ENCODE measurements around the gene CMSS1.

The CMSS1 gene

GRCh38 chr3:99842826-99843589, 25.3 kb downstream of the CMSS1 start:
- no peak overlapping the region for H3K4me3 ChIP-seq (ENCODE audit: low read depth, low read length)
- TF ChIP-seq, protein P1, sequence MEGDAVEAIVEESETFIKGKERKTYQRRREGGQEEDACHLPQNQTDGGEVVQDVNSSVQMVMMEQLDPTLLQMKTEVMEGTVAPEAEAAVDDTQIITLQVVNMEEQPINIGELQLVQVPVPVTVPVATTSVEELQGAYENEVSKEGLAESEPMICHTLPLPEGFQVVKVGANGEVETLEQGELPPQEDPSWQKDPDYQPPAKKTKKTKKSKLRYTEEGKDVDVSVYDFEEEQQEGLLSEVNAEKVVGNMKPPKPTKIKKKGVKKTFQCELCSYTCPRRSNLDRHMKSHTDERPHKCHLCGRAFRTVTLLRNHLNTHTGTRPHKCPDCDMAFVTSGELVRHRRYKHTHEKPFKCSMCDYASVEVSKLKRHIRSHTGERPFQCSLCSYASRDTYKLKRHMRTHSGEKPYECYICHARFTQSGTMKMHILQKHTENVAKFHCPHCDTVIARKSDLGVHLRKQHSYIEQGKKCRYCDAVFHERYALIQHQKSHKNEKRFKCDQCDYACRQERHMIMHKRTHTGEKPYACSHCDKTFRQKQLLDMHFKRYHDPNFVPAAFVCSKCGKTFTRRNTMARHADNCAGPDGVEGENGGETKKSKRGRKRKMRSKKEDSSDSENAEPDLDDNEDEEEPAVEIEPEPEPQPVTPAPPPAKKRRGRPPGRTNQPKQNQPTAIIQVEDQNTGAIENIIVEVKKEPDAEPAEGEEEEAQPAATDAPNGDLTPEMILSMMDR (IDR thresholded peaks at IDR 0.05; ENCODE audit: low read depth, low read length): peak; percentile 25; the same call in 1 of the 2 replicates

- TF ChIP-seq, protein P1 (IDR thresholded peaks at IDR 0.05; ENCODE audit: low read depth, low read length): no peak
- no peak overlapping the region for H3K4me3 ChIP-seq (ENCODE audit: low read depth, low read length)
These were observed 26.1 kb downstream of the CMSS1 start for GRCh38 chr3:99843590-99844258.

- no peak overlapping the region for H3K4me3 ChIP-seq (ENCODE audit: low read depth, low read length)
- TF ChIP-seq, protein P1 (IDR thresholded peaks at IDR 0.05; ENCODE audit: low read depth, low read length): no peak
These were observed 27.7 kb downstream of the CMSS1 start for GRCh38 chr3:99845331-99845730.

- TF ChIP-seq, protein P1 (IDR thresholded peaks at IDR 0.05; ENCODE audit: low read depth, low read length): no peak
- H3K4me3 ChIP-seq (ENCODE audit: low read depth, low read length): no peak overlapping the region
These were observed 28.3 kb downstream of the CMSS1 start for GRCh38 chr3:99845999-99846398.

DNA sequence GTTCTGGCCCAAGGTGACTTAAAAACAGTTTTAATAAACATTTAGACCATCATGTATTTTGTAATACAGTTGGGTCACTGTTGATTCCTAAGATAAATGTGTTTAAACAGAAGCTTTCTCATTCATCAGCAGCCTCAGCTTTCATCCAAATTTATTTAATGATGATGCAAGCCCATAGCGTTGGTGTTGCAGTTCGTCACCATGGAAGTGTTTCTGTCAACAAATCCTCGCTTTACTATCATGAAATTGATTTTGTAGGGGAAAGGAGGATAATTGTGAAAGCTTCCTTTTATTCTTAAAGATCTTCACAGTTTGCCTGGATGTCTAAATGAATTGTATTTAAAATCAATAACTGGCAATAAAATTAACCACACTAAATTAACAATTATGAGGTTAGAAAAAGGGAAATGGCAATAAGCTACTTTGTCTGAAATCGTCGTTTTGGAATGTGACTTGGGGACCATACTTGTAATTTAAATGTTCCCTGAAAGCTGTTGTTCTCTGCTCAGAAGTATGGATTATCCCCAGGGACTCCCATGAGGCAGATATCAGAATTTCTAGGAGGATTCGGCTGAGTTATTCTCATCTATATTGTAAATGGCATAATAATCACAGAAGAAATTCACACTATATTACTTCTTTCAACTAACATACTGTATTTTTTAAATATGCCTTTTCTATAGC, 29.0 kb downstream of the CMSS1 start:
- TF ChIP-seq, protein P1 (IDR thresholded peaks at IDR 0.05; ENCODE audit: low read depth, low read length): no peak

GRCh38 chr3:99848433-99848832, 30.8 kb downstream of the CMSS1 start:
- H3K4me3 ChIP-seq (ENCODE audit: low read depth, low read length): no peak overlapping the region
- TF ChIP-seq, protein P1 (IDR thresholded peaks at IDR 0.05; ENCODE audit: low read depth, low read length): no peak

More for the DNA sequence above, 29.0 kb downstream of the CMSS1 start:
- H3K4me3 ChIP-seq (ENCODE audit: low read depth, low read length): no peak overlapping the region

Measured in WI38 (cell line).